DMS153 treated with DMSO at 0.1 percent for 48 hours (cell line): ENCODE measurements around the gene BRD1.
"Not testable (repeated sequence)": the region's sequence is repeated elsewhere in the genome, so short reads cannot be mapped to it uniquely, and the experiment has no call there.

Experiments
- DNase-seq: peaks from one replicate; lab custom pipeline; 2025; ENCODE audit not compliant: unreplicated experiment; lab: John Stamatoyannopoulos, UW

BRD1 gene

GRCh38 chr22:49785046-49785521 lies 42.6 kb downstream of the BRD1 start:
- DNase-seq: no peak

GRCh38 chr22:49784630-49784971 lies 43.1 kb downstream of the BRD1 start:
- no peak for DNase-seq

- no peak for DNase-seq
Measured at GRCh38 chr22:49783926-49784629, 43.6 kb downstream of the BRD1 start.

GRCh38 chr22:49783036-49783746 lies 44.5 kb downstream of the BRD1 start:
- DNase-seq: no peak

- not testable (repeated sequence) for DNase-seq
Measured at GRCh38 chr22:49781886-49782285, 45.8 kb downstream of the BRD1 start.

GRCh38 chr22:49781289-49781782 lies 46.3 kb downstream of the BRD1 start:
- no peak for DNase-seq

GRCh38 chr22:49780698-49781288 lies 46.9 kb downstream of the BRD1 start:
- no peak for DNase-seq

- DNase-seq: no peak
Measured at GRCh38 chr22:49779853-49780697, 47.6 kb downstream of the BRD1 start.

GRCh38 chr22:49779211-49779610 lies 48.5 kb downstream of the BRD1 start:
- DNase-seq: no peak

GRCh38 chr22:49777569-49778249 lies 50.0 kb downstream of the BRD1 start:
- no peak for DNase-seq

GRCh38 chr22:49776891-49777290 lies 50.8 kb downstream of the BRD1 start:
- no peak for DNase-seq

- no peak for DNase-seq
Measured at GRCh38 chr22:49775867-49776511, 51.7 kb downstream of the BRD1 start.

GRCh38 chr22:49775191-49775866 lies 52.3 kb downstream of the BRD1 start:
- DNase-seq: no peak

GRCh38 chr22:49774499-49775151 lies 53.0 kb downstream of the BRD1 start:
- no peak for DNase-seq

GRCh38 chr22:49774046-49774445 lies 53.6 kb downstream of the BRD1 start:
- no peak for DNase-seq

GRCh38 chr22:49773531-49773930 lies 54.1 kb downstream of the BRD1 start:
- no peak for DNase-seq

GRCh38 chr22:49772692-49773091 lies 55.0 kb downstream of the BRD1 start:
- no peak for DNase-seq

GRCh38 chr22:49771266-49772065 lies 56.2 kb downstream of the BRD1 start:
- DNase-seq: no peak
